ENCODE results near the gene BRD1.
"Not testable (repeated sequence)": the region's sequence is repeated elsewhere in the genome, so short reads cannot be mapped to it uniquely, and the experiment has no call there.

The BRD1 gene

GRCh38 chr22:49781886-49782285, 45.8 kb downstream of the BRD1 start:
- DNase-seq: not testable (repeated sequence)

DNA sequence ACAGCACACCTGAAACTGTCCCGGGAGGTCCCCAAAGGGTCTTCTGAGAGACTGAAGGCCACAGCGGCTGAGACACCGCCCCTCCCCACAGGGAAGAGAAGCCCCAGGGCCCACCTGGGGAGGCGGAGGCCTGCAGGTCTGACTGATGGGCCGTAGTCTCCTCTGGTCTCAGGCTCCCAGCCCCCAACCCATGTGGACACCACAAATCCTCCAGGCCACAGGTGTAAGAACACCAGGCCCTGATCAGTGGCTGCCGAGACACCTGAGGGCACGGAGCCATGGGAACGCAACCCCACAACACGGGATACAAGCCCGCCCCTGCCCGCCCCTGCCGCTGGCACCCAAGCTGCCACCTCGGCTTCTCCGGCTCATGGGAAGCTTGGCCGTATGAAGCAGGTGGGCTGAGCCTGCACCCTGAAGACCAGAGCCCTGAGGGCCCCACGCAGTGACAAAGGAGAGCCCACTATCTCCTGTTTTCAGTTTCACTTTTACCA, 46.3 kb downstream of the BRD1 start:
- no peak for DNase-seq

GRCh38 chr22:49780698-49781288, 46.9 kb downstream of the BRD1 start:
- DNase-seq: no peak

DNA sequence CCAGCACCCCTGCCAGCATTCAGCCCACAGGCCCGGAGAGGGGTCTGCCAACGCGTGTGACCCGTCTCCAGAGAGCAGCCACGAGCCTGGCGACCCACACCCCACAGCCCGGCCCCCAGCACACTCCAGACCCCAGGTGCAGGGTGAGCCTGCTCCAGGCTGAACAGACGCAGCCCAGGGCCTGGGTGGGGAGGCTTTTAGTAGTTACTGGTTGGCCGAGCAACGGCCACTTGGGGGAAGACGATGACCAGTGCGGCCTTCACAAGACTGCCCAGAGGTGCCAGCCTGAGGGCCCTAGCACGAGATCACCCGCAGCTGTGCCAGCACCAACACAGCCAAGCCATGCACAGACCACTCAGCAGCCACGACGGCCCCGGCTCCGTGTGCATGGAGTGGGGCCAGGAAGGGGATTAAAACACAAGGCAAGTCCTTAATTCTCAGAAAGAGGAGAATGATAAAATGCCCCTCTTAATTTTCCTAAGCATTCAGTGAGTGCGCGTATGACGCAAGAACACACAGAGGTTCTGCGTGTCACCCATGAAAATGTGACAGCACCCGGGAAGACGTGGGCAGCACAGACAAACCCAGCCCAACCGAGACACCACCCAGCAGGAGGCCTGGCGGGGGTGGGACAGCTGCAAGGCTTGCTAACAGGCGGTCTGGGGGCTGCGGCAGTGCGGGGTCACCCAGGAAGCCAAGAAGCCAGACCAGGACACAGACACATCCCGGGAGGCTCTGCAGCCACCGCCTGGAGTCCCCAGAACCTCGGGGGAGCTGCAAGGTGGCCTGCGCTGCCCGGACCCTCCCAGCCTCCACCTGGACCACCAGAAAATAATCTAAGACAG, 47.6 kb downstream of the BRD1 start:
- no peak for DNase-seq

DNA sequence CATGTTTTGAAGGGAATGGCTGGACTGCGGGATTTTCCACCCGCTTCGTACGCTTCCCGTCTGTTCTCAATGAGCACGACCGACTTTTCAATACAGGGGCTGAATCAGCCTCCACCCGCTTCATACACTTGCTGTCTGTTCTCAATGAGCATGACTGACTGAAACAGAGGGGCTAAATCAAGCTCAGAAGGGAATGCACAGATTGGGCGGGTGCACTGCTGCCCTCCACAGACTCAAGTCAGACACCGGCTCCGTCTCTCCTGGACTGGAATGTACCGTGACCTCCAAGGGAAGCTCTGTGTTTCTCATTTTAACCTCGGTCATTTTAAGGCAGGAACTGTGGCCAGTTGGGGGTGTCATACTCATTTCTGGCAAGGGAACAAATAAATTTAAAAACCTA, 48.5 kb downstream of the BRD1 start:
- no peak for DNase-seq

DNA sequence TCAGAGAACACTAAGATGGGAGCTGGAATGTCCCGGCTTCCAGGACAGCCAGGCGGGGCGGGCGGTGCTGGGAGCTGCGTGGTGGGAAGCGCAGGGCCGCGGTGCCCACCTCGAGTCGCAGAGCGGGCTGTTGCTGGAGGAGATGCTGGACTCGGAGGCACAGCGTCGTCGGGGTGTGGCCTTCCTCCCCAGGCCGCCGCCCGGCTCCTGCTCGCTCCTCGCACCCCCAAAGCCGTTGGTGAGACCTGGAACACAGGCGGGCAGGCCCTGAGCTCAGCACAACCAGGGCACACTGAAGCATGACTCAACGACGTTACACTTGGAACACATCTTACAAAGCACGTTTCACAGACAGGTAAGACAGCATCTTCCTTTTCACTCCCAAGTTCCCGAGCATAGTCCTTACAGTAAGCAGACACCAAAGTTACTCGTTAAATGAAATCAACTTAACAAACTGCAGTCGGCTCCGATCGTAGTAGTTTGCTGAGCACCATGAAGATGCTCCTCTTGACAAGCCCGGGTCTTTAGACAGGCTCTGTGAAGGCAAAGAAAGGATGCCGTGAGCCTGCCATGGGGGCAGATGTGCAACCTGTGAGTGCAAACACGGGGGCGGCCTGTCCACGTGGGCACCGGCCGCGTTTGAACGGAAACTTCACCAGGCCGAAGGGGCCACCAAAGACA, 50.0 kb downstream of the BRD1 start:
- no peak for DNase-seq

- no peak for DNase-seq
Observed at GRCh38 chr22:49776891-49777290, 50.8 kb downstream of the BRD1 start.

DNA sequence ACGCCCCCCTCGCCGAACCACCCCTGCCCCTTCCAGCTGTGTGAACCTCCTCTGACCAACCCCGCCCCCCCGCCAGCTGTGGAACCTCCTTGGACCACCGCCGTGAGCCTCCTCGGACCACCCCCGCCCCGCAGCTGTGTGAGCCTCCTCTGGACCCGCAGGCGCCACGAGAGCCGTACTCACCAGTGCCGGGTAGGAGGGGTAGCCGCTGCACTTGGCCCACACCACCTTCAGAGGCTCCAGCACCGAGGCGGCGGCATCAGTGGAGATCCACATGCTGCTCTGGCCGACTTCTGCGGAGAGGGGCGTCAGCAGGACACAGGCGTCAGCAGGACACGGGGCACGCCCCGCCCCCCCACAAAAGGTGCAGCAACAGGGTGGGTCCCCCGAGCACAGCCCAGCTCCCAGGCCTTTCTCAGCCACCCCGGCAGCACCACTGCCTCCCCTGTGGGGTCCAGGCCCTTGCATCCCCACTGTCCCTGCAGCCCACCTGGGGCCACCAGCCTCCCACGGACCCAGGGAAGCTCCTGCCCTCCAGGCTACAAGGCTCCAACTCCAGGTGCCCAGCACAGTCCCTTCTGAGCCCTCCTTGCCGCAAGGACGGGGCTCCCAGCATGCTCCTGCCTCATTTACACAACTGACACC, 51.7 kb downstream of the BRD1 start:
- no peak for DNase-seq

- DNase-seq: no peak
Observed at GRCh38 chr22:49775191-49775866, 52.3 kb downstream of the BRD1 start.

DNA sequence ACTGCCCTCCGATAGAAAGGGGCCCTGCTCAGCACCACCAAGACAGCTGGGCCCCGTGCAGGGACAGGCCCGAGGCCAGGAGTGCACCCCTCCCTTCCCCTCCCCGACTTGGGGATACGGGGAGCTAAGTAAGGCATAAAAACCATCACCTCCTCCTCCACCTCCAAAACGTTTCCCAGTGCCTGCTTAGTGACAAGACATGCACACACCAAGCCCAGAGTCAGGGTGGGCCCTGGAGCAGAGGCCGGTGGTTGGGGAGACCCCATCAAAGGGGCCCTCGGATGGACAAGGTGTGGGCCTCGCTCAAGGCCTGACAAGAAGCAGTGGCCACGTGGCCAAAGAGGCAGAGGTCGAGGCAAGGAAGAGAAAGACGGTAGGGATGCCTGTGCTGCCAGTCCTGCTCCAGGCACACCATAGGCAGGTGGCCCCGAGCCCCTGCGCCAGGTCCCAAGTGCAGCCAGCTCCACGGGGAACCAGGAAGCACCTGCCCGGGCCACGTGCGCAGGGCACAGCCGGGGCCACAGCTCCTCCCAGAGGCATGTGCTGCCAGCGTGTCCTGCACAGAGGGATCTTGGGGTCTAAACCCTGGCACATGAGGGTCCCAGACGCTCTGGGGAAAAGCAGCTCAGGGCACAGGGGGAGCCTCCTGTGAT, 53.0 kb downstream of the BRD1 start:
- DNase-seq: no peak

GRCh38 chr22:49774046-49774445, 53.6 kb downstream of the BRD1 start:
- DNase-seq: no peak

GRCh38 chr22:49773531-49773930, 54.1 kb downstream of the BRD1 start:
- no peak for DNase-seq

DNA sequence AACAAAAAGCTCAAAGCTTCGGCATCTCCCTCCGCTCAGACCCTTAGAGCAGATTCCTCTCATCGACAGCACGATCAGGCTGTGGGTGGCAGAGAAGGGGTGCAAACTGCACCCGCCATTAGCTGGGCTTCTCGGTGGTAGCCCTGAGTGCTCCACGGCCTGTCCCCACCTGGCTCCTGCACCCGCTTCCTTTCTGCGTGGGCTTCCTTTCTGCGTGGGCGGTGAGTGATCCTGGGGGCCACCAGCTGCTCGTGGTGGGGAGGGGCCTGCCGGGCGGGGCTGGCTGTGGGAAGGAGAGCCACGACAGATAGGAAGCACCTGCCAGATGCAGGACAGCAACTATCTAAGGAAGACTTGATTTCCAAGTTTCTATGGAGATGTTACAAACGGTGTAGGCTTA, 55.0 kb downstream of the BRD1 start:
- DNase-seq: no peak

DNA sequence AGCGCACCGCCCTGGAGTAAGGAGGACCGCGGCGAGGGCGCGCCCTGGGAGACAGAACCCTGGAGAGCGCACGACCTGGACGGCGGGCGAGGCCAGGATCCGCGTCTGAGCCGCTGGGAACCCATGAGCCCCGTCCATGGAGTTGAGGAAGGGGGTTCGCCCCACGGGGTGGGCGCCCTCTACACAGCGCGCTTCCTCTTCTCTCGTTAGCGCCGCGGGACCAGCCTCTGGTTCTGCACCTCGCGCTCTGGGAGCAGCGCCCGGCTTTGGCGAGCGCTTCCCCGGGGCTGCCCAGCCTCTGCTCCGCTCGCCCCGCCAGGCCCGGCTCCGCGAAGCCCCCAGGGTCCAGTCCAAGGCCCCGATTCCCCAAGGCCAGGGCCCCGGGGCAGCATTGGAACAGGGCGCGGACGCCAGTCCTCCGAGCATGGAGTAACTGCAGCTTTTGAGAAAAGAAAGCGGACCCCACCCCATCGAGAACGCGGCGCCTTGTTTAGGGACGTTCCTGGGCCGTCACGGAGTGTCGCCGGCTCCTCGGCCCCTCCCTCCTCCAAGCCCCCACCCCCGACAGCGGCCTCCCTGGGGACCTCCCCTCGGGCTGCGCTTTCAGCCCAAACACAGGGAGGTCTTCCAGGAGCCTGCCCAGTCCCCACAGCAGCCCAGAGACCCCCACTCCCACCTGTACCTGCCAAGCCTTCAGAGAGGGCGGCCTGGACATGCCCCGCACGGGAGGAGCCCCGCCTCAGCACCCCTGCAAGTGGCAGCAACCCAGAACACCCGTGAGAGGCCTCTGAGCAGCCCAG, 56.2 kb downstream of the BRD1 start:
- DNase-seq: no peak

DNA sequence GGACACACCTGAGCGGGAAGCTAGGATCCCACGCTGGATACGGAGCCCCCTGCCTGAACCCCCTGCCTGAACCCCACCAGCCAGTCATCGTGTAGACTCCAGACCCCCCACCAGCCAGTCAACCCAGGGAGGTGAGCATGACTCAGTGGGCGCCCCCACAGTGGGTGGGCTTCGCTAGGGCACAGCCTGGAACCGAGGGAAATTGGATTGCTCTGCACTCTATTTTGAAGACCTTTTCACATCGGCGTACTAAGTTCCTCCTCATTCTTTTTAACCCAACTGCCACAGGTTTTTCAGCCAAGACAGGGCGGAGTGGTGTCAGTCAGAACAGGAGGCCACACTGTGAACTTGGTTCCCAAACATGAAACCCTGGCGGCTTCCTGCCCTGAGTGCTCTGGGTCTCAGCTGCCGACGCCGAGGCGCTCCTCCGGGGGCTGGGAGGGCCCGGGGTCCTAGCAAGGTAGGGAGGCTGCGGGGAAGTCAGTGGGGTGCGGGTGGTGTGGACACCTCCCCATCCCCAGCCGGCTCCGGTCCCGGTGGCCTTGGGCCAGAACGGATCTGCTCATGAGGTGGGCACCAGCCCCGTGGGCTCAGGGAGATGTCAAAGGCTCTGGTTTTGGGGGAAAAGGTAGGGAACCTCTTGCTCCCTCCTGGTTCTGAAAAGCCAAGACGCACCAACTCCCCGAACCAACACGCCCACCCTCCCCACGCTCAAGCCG, 57.0 kb downstream of the BRD1 start:
- no peak for DNase-seq

- DNase-seq: no peak
Observed at GRCh38 chr22:49769691-49770546, 57.8 kb downstream of the BRD1 start.

GRCh38 chr22:49768951-49769690, 58.6 kb downstream of the BRD1 start:
- no peak for DNase-seq

- DNase-seq: no peak
Observed at GRCh38 chr22:49768077-49768910, 59.4 kb downstream of the BRD1 start.

All from DMS153 (cell line).